Natural killer cell (primary cell): ENCODE data around the gene ACHE. TPM values are rescaled to one million over a fixed set of nuclear protein-coding genes. Genes with fewer than 3 reads are reported as not detected.

Experiments used
- ATAC-seq, 3 donors: fragments of 150-1000 bp in 2 of 3; fragments of 200-7000 bp in 1 of 3; cut with Tn5 transposase; 1 replicate in 1 of 3; 2 replicates in 2 of 3; pipeline ENCODE4 v1.10.0; 2021; ENCODE audit warnings: mild to moderate bottlenecking in 2 of 3, moderate library complexity in 2 of 3
- DNase-seq, 2 donors: peaks; one replicate each; pipeline versions ENCODE4 v3.0.0 to v3.0.0-alpha.2; 2013 to 2021; ENCODE audit warnings: mixed read lengths in 1 of 2
- H3K27ac ChIP-seq: one replicate; pipeline ENCODE4 v1.5.1; 2013; ENCODE audit warnings: mild to moderate bottlenecking, low read length
- H3K27me3 ChIP-seq: one replicate; pipeline ENCODE4 v1.6.1; 2013; ENCODE audit warnings: low read length; ENCODE audit not compliant: control insufficient read depth, insufficient read depth
- H3K36me3 ChIP-seq: one replicate; pipeline ENCODE4 v1.6.1; 2013; ENCODE audit warnings: low read length; ENCODE audit not compliant: control insufficient read depth, insufficient read depth
- H3K4me1 ChIP-seq: one replicate; pipeline ENCODE4 v1.6.1; 2013; ENCODE audit warnings: low read length; ENCODE audit not compliant: control insufficient read depth, insufficient read depth
- H3K4me3 ChIP-seq: one replicate; pipeline ENCODE4 v1.5.1; 2013; ENCODE audit warnings: low read length
- H3K9me3 ChIP-seq: one replicate; pipeline ENCODE4 v1.6.1; 2013; ENCODE audit warnings: low read length; ENCODE audit not compliant: control insufficient read depth, insufficient read depth
- H3K27ac Mint-ChIP-seq, 2 donors: one replicate each; pipeline ENCODE4 v1.8.0; 2022; ENCODE audit warnings: mild to moderate bottlenecking in 2 of 2, mixed read lengths in 2 of 2, moderate library complexity in 1 of 2
- H3K27me3 Mint-ChIP-seq, 2 donors: one replicate each; pipeline ENCODE4 v1.8.0; 2022; ENCODE audit warnings: low read depth in 2 of 2, mixed read lengths in 2 of 2
- H3K36me3 Mint-ChIP-seq: one replicate; pipeline ENCODE4 v1.8.0; 2022; ENCODE audit warnings: mixed read lengths
- H3K4me1 Mint-ChIP-seq, 2 donors: one replicate each; pipeline ENCODE4 v1.8.0; 2022; ENCODE audit warnings: mixed read lengths in 2 of 2
- H3K4me3 Mint-ChIP-seq: one replicate; pipeline ENCODE4 v1.8.0; 2022; ENCODE audit warnings: mild to moderate bottlenecking, moderate library complexity, mixed read lengths
- H3K9me3 Mint-ChIP-seq, 2 donors: one replicate each; pipeline ENCODE4 v1.8.0; 2022; ENCODE audit warnings: mixed read lengths in 2 of 2
- WGBS: methylation state at CpG from one replicate; pipeline ENCODE4 v1.1.7; 2013; ENCODE audit warnings: missing lambda C conversion rate; ENCODE audit not compliant: insufficient coverage; 5-methylcytosine and 5-hydroxymethylcytosine counted together
- intact Hi-C: fragments of 100-400 bp; cut with micrococcal nuclease; formaldehyde crosslinking; loops from one replicate; pipeline ENCODE4 v1.14.2; 2022
- total RNA-seq, 4 donors: library from RNA; stranded (reverse); fragments of 120-200 nt in 1 of 4; gene quantifications; one replicate each; pipeline versions ENCODE4 v1.2.3 to v1.2.4, GENCODE V29; 2013 to 2022
- TF ChIP-seq, protein P1 (sequence below): fragments of 200-600 bp; IDR thresholded peaks from one replicate; pipeline ENCODE4 v1.8.0; 2022; ENCODE audit warnings: antibody characterized with exemption

Gene ACHE
- total RNA-seq, 3 donors from 2014 or later (not counting 1 experiment from before 2014, with no cell fraction given), result 0.18 to 0.84 (median 0.47) TPM

- 37% methylated on average over 46 of the region's 46 CpGs for WGBS
These were observed 29.6 kb downstream of the ACHE start for GRCh38 chr7:100865938-100866728.

DNA sequence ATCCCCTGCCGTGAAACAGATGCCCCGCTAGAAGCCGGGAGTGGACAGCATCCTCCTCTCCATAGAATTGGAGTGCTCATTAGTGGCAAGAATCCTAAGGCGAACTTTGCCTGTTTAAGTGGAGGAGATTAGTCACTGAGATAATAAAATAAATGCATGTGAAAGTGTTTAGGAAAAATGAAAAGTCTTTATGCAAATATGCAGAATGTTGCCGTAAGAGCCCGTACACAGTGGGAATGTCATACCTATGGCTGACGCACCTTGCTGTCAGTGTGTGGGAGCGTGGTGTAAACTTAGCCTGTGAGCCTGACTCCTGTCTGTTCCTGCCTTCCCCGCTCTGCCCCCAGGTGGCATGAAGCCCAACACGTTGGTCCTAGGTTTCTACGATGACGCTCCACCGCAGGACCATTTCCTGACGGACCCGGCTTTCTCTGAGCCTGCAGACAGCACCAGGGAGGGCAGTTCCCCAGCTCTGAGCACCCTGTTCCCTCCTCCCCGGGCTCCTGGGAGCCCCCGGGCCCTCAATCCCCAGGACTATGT lies 30.2 kb downstream of the ACHE start:
- Mint-ChIP-seq H3K9me3 (no peaks in the 10 kb centered on the region), H3K27me3 (peaks cover 0 to 9% of the 10 kb centered on the region in 2 donors), H3K36me3 (no peaks in the 10 kb centered on the region), H3K4me3 (no peak overlapping the region), H3K4me1 (peaks cover 0 to 11% of the 10 kb centered on the region in 2 donors), H3K27ac (no peak overlapping the region)
- intact Hi-C loops, result no loop called here
- no peak for DNase-seq
- Histone ChIP-seq H3K36me3 (peaks cover 23% of the 10 kb centered on the region), H3K4me1 (peaks cover 20% of the 10 kb centered on the region), H3K27ac (no peak overlapping the region), H3K9me3 (no peaks in the 10 kb centered on the region), H3K4me3 (no peak overlapping the region), H3K27me3 (peaks cover 9% of the 10 kb centered on the region)
- WGBS, result 66% methylated on average over 17 of the region's 17 CpGs
- no peak for ATAC-seq
- TF ChIP-seq, protein P1, sequence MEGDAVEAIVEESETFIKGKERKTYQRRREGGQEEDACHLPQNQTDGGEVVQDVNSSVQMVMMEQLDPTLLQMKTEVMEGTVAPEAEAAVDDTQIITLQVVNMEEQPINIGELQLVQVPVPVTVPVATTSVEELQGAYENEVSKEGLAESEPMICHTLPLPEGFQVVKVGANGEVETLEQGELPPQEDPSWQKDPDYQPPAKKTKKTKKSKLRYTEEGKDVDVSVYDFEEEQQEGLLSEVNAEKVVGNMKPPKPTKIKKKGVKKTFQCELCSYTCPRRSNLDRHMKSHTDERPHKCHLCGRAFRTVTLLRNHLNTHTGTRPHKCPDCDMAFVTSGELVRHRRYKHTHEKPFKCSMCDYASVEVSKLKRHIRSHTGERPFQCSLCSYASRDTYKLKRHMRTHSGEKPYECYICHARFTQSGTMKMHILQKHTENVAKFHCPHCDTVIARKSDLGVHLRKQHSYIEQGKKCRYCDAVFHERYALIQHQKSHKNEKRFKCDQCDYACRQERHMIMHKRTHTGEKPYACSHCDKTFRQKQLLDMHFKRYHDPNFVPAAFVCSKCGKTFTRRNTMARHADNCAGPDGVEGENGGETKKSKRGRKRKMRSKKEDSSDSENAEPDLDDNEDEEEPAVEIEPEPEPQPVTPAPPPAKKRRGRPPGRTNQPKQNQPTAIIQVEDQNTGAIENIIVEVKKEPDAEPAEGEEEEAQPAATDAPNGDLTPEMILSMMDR, result no peak

More at GRCh38 chr7:100865938-100866728, 29.6 kb downstream of the ACHE start:
- H3K27me3 Mint-ChIP-seq, result peaks cover 0 to 9% of the 10 kb centered on the region in 2 donors
- no peaks in the 10 kb centered on the region for H3K36me3 Mint-ChIP-seq
- peak in 2 of 3 donors; percentile 32 for ATAC-seq
- DNase-seq, result peak in 1 of 2 donors; percentile 37
- peaks cover 17% of the 10 kb centered on the region for H3K36me3 ChIP-seq
- no peak overlapping the region for H3K27ac ChIP-seq
- H3K4me1 Mint-ChIP-seq, result peaks cover 0 to 11% of the 10 kb centered on the region in 2 donors
- no peak overlapping the region for H3K4me3 ChIP-seq
- H3K4me1 ChIP-seq, result peaks cover 20% of the 10 kb centered on the region
- peaks cover 9% of the 10 kb centered on the region for H3K27me3 ChIP-seq
- intact Hi-C loops, result no loop called here
- H3K9me3 Mint-ChIP-seq, result no peaks in the 10 kb centered on the region
- no peaks in the 10 kb centered on the region for H3K9me3 ChIP-seq
- H3K27ac Mint-ChIP-seq, result no peak overlapping the region
- TF ChIP-seq, protein P1, result no peak
- peak overlapping the region; percentile 28 for H3K4me3 Mint-ChIP-seq

DNA sequence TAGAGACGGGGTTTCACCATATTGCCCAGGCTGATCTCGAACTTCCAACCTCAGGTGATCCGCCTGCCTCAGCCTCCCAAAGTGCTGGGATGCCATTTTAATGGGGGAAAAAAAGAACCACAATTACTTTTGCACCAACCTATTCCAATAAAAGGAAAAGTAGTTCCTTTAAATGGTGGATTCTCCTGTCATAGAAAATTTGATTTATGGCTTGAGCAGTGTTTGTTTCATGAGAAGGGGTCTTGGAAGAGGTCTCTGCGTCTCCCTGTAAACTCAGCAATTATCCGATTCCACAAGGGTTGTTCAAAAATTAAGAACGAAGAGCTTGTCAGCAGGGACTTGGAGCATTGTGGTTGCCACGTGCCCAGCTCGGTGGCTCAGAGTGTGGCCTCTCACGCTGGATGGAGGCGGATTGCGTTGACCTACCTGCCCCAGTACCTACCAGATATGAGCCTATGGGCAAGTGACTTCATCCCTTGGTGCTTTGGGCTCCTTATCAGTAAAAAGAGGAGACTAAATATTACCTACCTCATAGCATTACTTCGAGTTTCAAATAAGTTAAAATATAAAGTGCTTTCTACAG lies 31.3 kb downstream of the ACHE start:
- no peak for ATAC-seq
- 85% methylated on average over 12 of the region's 12 CpGs for WGBS
- H3K9me3 ChIP-seq, result no peaks in the 10 kb centered on the region
- H3K36me3 ChIP-seq, result peaks cover 32% of the 10 kb centered on the region
- DNase-seq, result peak in 1 of 2 donors; percentile 1
- no peak overlapping the region for H3K4me3 ChIP-seq
- H3K27ac Mint-ChIP-seq, result no peak overlapping the region
- H3K4me3 Mint-ChIP-seq, result no peak overlapping the region
- peaks cover 9% of the 10 kb centered on the region for H3K27me3 ChIP-seq
- TF ChIP-seq, protein P1, result no peak
- peaks cover 20% of the 10 kb centered on the region for H3K4me1 ChIP-seq
- intact Hi-C loops, result no loop called here
- no peak overlapping the region for H3K27ac ChIP-seq
- peaks cover 0 to 9% of the 10 kb centered on the region in 2 donors for H3K27me3 Mint-ChIP-seq
- H3K36me3 Mint-ChIP-seq, result no peaks in the 10 kb centered on the region
- H3K4me1 Mint-ChIP-seq, result peaks cover 0 to 11% of the 10 kb centered on the region in 2 donors
- H3K9me3 Mint-ChIP-seq, result no peaks in the 10 kb centered on the region
